Embryonic facial prominence (tissue), 1 donor: ENCODE data around the gene FAM222A.

ENCODE experiments used
- DNase-seq: peaks from one replicate; pipeline ENCODE4 v3.0.0-alpha.2; 2016; ENCODE audit errors: extremely low spot score

FAM222A gene

DNA sequence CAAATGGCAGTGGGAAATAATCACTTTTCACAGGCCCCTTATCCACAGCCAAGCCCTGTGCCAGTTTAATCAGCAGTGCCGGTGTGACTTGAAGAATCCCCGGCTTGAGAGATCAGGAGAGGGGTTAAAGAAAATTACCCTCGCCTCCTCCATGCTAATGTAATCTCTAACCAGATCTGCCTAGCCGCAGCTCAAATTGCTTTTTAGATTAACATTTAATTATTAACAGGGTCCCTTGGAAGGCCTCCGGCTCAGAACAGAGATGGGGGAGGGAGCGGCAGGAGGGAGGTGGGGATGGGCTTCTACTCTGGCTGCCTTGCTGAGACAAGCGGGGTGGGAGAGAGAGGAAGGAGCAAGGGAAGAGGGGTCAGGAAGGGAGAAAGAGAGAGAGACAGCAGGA is 24.0 kb downstream of the FAM222A start:
- DNase-seq, result no peak

DNA sequence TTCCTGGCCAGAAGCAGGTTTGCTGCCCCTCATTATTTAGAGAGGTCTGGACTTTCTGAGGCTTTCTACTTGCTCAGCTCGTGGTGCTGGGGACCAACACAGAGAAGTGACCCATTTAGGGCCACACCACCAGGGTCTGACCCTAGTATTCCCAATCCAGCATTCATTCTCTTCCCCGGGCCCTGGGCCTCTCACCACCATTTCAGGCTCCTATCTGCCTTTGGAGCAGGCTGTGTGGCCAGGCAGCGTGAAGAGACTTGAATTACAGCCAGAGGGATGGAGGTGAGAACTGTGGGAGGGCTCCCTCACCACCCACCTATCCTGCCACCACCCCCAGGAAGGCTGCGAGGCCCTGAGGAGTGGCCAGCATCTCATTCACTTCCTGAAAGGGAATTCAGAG is 24.6 kb downstream of the FAM222A start:
- DNase-seq, result no peak

DNA sequence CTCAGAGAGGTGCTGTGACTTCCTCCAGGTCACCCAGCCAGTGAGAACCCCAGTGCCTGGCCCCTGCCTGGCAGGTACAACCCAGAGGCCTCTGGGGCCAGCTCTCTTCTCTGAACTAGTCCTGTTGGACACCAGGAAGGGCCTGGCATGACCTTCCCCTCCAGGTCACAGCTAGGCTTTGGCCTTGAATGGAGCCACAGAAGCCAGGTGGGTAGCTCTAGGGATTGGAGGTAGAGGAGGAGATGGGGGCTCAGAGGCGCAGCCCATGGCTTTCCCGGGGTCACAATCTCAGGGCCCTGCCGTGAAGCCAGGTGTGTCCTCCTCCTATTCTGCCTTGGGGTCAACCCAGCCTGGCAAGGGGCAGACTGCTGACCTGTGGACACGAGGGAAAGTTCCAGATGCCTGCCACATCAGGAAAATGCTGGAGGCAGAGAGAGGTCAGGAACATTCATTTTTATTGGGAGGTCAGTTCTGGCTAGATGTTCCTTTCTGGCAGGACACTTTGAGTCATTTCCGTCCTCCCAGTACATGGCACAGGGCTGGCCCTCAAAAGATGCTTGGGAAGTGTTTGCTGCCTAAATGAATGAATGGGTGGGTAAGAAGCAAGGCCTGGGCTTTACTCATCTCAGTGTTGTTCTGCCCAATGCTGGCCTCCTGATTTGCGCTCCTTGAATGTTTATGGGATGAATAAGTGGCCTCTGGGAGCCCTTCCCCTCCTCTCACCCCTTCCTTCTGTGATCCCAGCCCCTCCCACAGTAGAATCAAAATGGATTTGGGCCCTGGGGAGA is 25.4 kb downstream of the FAM222A start:
- DNase-seq, result no peak

DNA sequence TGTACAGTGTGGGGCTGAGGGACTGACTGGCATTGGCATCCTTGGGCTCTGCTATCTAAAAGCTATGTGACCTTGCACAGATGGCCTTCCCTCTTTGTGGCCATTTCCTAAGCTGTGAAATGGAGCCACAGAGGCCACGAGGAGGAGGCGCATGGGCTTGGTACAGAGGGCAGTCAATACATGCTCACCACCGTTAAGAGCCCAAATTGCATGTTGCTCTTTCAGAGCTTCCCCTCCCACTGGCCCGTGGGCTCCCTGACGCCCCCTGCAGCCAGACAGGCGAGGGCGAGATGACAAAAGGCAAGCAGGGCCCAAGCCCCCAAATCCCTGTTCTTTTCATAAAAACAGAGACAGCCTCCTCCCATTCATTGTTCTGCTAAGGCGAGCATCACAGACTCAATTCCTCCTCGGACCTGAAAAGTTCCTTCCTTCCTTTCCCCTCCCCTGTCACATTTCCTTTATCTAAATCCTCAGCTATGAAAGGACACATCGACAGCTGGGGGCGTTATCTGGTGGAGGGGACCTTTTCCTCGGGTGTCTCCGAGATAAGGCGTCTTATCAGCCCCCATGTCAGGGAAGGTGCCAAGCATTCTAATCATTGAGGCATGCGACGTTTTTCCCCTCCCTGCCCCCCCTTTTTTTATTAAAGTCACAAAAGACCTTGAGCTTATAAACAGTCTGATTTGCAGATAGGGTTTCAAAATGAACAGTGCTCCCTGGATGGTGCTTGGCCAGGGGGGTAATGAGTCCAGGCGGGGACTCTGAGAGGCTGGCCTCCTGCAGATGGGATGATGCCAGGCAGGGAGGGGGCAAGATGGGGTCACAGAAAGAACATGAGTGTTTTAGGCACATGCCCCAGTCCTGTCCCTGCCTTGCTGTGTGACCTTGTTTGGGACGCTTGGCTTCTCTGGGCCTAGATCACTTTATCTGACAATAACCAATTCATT is 26.4 kb downstream of the FAM222A start:
- DNase-seq, result no peak

DNA sequence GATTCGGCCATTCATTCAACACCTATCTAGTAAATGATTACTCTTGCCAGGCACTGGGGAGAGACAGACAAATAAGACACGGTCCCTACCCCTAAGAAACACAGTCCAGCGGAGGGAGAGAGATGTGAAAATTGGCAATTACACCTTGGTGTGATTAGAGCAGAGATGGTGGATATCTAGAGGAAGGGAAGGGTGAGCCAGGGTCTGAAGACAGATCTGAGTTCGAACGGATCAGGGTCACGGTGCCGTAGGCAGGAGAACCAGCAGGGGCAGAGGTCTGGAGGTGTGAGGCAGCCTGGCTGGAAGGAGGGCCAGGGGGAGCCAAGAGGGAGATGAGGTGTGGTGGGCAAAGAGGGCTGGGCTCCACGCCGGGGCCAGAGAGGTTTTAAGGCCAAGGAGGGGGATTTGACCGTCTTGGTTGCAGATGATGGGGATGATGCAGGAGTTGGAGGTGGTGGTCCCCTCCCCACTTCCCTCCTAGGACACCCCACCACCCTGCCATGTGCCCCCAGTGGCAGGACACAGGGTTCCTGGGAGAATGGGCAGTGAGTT is 27.1 kb downstream of the FAM222A start:
- no peak for DNase-seq

DNA sequence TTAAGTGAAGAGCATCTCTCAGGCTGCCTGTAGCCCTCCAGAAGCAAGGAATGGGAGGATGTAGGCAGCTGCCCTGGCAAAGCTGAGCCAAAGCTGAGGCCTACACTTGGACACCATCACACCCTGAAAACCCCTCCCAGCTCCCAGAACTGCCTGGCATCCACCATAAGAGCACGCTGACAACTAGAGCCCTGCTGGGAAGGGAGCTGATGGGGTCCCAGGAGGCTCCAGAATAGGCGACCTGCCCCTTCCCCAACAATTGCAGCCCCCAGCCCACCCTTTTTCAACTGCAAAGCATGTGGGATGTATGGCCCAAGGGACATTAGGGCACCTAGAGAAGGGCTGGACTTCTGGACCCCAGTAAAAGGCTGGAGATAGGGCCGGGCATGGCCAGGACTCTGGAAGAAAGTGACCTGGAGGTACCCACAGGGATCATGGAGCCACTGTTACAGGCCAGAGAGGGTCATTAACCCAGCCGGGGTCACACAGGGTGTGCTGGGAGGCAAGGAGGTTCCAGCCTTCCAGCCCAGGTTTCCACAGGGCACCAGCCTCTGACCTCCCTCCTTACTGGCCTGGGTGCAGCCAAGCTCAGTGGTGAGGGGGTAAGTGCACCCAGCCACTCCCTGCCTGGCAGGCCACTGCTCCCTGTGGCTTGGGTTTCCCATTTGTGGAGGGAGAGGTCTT is 27.8 kb downstream of the FAM222A start:
- DNase-seq, result no peak

DNA sequence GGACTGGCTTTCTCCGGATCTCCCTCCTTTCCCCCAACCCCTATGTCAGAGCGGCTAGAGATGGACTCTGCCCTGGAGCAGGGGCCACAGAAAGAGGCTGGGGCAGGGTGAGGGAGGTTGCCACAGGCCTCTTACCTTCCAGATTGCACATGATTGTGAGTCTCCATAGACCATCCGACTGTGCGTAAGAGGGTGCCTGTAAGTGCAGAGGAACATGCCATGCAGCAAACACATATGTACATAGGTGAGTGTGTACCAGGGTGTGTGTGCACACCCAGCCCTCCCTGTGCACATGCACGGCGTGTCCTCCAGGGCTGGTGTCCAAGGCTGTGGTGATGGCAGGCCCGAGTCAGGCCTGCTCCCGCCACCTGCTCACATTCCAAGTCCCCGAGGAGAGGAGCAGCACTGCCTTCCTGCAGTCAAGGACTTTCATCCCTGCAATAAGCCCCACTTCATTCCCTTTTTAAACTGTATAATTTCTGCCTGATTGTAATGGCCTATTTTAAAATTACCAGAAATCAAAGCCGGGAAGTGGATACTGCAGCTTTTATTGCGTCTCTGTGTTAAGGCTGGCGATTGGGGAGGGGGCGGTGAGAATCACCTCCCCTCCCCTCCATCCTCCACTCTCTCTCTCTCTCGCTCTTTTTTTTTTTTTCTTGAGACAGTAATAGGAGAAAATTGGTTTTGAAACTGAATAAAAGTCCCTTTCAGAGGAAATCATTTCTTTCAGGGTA is 28.5 kb downstream of the FAM222A start:
- DNase-seq, result no peak

DNA sequence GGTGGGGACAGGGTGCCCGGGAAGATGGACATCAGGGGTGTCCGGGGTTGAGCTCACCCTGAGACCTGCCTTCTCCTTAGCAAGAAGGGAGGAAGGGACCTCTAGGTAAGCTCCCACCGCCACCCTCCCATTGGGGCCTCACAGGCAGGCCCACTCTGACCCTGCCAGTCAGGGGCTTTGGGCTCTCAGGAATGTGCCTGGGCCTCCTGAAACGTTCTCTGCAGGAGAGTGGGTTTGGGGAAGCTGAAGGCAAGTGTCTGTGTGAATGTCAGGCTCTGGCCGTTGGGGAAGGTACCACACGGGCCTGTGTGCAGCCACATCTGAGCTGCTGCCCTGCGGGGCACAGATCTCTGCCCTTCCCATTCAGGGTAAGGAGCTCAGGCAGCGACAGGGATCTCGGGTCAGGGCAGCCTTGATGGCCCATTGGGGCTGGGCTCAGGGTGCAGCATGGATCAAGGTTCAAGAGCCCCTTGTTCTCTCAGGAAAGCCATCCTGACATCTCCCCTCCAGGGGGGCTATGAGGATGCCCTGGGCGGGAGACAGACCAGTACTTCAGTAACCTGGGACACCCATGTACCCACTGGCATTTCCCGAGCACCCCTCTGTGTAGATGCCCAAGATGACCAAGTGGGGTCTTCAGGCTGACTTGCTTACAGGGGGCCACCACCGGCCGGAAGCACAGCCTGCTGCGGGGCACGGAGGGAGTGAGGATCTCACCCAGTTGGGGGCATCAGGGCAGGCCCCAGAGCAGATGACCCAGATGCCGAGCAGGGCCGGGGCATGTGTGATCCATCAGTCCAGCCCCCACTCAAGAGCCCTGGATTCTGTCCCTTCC is 29.7 kb downstream of the FAM222A start:
- DNase-seq, result no peak

DNA sequence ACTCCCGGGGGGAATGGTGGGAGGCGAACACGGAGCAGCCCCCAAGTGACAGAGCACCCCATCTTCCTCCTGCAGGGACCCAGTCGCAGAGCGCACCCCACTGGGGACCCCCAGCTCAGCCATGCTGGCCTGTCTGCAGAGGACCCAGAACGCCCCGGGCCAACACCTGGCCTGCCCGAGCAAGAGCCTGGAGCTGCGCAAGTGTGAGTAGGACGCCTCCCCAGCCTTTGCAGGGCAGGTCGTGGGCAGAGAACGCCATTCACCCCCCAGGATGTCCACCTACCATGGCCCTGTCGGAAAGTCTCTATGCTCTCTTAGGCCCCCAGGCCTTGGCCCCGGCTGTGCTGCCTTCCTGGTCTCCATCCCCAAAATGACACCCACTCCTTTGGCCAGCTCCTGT is 30.4 kb downstream of the FAM222A start:
- DNase-seq, result no peak

DNA sequence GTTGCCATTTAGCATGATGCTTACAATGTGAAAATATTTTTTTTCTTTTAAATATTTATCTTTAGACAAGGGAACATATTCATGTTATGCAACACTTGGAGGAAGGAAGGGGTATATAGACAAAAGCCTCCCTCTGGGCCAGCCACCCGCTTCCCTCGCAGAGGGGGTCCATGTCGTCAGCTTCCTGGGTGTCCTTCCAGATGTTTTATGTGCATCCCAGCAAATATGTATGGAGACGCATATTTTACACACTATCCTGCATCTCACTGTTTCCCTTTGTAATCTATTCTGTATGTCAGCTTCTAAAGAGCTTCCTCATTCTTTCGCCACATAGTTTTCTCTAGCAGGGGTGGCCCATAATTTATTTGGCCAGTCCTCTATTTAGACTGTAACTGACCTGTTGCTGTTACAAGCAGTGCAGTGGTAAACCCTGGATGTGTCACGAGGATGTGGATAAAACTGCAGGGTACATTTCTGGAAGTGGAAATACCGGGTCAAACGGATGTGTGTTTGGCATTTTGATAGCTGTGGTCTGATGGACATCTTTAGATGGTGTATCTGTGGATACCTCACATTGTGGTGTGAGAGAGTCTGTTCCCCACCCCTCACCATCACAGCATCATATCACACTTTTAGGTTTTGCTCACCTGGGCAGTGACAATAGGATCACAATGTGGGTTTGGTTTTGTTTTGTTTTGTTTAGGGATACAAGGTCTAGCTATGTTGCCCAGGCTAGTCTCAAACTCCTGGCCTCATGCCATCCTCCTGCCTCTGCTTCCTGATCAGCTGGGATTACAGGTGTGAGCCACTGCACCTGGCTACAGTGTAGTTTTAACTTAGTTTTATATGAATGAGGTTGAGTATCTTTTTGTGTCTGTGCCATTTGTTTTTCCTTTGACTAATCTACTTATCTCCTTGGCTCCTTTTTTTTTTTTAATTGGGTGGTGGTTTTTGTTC is 31.6 kb downstream of the FAM222A start:
- no peak for DNase-seq

DNA sequence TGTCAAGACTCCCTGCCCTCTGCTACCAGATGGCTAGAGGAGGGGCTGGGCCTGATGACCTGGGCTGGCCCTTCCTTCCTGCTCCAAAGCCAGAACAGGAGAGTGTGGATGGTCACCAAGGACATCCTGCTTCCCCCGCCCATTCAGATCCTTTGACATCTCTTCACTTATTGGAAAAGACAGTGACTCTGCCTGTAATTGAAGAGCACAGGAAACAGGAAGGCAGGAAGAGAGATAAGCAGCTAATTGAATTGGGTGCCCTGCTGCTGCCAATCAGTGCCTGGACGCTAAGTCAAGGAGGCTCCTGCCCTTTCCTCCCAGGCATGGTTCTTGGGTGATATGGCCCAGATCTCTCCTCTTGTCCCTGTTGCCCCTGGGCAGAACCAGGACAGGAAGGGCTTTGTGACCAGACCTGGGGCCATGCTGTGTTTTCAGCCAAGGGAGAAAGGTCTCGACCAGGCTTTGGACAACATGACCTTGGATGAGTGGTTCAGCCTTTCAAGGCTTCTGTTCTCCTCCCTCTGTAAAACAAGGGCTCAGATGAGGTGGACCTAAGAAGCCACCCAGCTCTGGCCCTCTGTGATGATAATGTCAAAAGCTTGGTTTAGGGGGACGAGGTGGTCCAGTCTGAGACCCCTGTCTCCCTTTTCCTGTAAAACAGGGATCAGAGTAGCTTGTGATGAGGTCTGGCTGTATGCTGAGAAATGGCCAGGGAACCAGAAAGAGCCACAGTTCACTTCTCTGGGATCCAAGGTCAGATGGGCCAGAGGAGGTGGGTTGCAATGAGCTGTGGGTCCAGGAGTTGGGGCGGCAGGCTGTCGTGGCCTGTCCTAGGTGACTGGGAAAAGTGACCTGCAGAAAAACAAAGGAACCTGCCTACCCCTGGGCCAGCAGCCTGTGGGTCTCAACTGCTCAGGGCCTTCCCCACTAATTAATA is 38.8 kb downstream of the FAM222A start:
- no peak for DNase-seq

DNA sequence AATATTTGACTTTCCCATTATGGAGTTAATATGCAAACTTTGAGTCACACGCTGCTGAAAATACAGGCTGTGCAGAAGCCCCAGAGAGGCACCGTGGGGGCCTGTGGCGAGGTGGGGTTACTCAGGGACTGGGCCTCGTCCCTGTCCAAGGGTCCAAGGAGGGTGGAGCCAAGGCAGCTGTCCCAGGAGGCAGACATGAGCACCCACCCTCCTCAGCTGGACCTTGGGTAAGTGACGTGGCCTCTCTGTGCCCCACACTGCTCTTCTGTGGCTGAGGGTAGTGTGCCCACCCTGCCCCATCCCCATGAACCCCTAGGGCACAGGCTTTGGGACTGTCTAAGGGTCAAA is 39.4 kb downstream of the FAM222A start:
- no peak for DNase-seq

DNA sequence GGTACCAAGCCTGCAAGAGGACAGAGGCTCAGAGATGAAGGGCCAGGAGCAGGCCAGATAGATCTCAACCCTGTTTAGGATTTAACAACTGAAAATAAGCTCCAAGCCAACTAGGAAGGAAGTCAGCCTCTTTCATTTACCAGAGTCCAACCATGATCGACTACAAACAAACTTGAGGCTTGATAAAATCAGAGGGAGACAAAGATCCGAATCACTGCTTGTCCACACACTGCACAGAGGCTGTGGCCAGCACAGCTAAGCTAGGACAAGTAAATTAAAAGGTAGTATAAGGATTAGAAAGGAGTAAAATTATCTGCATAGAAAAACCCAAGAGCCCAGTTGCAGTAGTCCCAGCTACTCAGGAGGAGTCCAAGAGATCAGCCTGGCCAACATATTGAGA is 40.3 kb downstream of the FAM222A start:
- no peak for DNase-seq

DNA sequence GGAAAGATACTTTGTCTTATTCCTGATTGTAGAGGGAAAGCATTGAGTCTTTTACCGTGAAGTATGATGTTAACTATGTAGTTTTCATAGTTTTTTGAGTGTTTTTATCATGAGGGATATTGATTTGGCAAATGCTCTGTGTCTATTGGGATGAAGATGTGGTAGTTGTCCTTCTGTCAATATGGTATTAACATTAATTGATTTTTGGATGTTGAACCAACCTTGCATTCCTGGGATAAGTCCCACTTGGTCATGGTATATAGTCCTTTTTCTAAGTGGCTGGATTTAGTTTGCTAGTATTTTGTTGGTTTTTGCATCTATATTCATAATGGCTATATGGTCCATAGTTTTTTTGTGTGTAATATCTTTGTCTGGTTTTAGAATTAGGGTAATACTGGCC is 42.8 kb downstream of the FAM222A start:
- no peak for DNase-seq

DNA sequence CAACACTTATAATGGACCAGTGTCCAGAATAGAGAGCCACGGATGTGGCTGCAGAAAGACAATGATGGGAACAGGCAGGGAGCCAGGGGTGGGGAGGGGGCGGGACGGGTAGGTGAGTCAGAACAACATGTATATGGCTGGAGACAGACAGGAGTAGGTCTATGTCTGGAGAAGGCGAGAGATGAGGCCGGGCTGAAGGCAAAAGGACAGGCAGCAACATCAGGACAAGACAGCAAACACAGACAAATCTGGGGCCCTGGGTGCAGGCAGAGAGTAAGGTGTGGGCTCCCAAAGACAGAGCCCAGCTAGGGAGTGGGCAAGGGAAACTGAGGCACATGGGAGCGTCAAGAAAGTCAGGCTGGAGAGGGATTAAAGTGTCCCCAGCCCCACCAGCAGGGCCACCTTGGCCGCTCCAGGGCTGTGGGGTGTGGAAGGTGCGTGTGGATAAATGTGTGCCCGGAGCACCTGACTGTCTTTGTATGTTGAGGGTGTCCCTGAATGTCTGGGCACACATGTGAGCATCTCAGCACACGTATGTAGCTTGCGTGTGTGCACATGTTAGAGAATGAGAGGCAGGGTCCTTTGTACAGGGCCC is 44.1 kb downstream of the FAM222A start:
- no peak for DNase-seq

DNA sequence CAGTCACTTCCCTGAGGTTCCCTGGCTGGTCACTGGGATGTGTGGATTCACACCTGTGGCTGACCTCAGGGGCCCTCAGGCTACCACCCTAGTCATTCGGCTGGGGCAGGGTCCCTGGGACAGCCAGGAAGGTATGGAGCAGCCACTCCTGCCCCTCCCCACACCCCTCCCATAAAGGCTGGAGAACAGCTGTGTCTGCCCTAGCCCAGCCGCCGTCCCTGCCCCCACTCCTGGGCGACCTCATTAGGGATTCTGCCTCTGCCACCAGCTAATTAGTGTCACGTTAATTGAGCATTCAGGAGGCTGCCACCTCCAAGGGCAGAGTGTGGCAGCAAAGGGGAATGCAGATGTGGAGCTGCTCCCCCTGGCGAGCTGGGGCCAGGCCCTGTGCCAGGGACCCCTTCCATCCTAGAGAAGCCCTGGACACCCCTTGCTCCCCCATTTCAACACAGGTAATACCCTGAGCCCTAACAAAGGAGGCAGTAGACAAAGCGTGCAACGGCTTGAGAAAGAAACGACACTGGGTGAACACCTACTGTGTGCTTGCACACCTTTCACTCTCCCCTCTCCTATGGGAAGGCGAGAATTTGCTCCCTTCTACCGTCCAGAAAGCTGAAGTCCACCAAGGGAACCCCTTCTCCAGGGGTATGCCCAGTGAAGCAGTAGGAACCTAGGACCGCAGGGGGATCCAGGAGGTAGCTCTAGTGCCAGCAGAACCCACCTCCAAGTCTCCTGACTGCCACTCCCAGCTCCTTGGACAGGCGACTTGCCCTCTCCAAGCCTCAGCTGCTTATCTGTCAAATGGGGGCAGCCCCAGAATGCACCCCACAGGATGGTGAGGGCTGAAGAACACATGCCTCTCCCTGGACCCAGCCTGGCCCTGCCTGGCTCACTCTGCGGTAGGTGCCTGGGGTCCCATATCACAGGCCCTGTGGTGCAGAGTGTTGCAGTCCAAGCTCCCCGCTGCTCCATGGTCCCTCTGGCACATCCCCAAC is 45.1 kb downstream of the FAM222A start:
- DNase-seq, result no peak

DNA sequence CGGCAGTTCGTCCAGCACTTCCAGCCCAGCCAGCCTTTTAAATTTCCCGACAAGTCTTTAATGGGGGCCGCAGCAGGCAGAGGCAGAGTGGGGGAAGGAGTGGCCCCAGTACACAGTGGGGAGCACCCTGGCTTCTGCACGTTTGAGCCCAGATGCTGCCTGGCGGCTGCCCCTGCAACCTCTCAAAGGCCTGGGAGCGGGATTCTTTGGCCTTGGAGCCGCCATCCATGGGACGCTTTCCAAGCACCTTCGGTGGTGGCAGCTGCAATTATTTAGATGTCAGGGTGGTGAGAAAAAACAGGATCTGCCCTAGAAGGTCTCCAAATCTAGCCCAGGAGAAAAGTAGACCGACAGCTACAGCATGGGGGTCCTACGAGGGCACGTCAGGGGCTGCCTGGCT is 46.0 kb downstream of the FAM222A start:
- no peak for DNase-seq
